Mucosa of rectum (tissue), 2 donors: ENCODE data around the gene MMP14.

Source experiments
- H3K27ac ChIP-seq, 2 donors: one replicate each; pipeline ENCODE4 v1.7.0; 2013; ENCODE audit warnings: inconsistent platforms in 2 of 2, low read depth in 2 of 2, low read length in 2 of 2
- H3K27me3 ChIP-seq, 2 donors: one replicate each; pipeline ENCODE4 v1.7.0; 2013; ENCODE audit warnings: low read length in 2 of 2; ENCODE audit not compliant: control insufficient read depth in 2 of 2, insufficient read depth in 2 of 2
- H3K36me3 ChIP-seq, 2 donors: one replicate each; pipeline ENCODE4 v1.7.0; 2013; ENCODE audit warnings: low read length in 2 of 2; ENCODE audit not compliant: control insufficient read depth in 2 of 2, insufficient read depth in 2 of 2
- H3K4me1 ChIP-seq, 2 donors: one replicate each; pipeline ENCODE4 v1.7.0; 2013; ENCODE audit warnings: low read length in 2 of 2, mild to moderate bottlenecking in 1 of 2; ENCODE audit not compliant: control insufficient read depth in 2 of 2, insufficient read depth in 2 of 2
- H3K4me3 ChIP-seq, 2 donors: one replicate each; pipeline ENCODE4 v1.7.0; 2013; ENCODE audit warnings: low read length in 2 of 2
- H3K9ac ChIP-seq, 2 donors: one replicate each; pipeline ENCODE4 v1.7.0; 2013; ENCODE audit warnings: low read length in 2 of 2, low read depth in 1 of 2, mild to moderate bottlenecking in 1 of 2
- H3K9me3 ChIP-seq, 2 donors: one replicate each; pipeline ENCODE4 v1.7.0; 2013; ENCODE audit warnings: low read length in 2 of 2; ENCODE audit not compliant: control insufficient read depth in 2 of 2
- donor health status: healthy.
- donor health status: Normal muscosa, but diverticular disease.

Gene MMP14

GRCh38 chr14:22841769-22842168, 5.4 kb downstream of the MMP14 start:
- Histone ChIP-seq H3K4me3 (no peak overlapping the region), H3K4me1 (peaks cover 10 to 19% of the 10 kb centered on the region in 2 donors), H3K36me3 (peaks cover 46 to 48% of the 10 kb centered on the region in 2 donors), H3K27me3 (no peaks in the 10 kb centered on the region), H3K9ac (no peak overlapping the region), H3K9me3 (no peaks in the 10 kb centered on the region), H3K27ac (no peak overlapping the region)

GRCh38 chr14:22842211-22843122, 6.1 kb downstream of the MMP14 start:
- peaks cover 10 to 20% of the 10 kb centered on the region in 2 donors for H3K4me1 ChIP-seq
- no peak overlapping the region for H3K4me3 ChIP-seq
- H3K9ac ChIP-seq = no peak overlapping the region
- peaks cover 46 to 51% of the 10 kb centered on the region in 2 donors for H3K36me3 ChIP-seq
- H3K9me3 ChIP-seq = no peaks in the 10 kb centered on the region
- H3K27me3 ChIP-seq = no peaks in the 10 kb centered on the region
- H3K27ac ChIP-seq = no peak overlapping the region

GRCh38 chr14:22843123-22843925, 6.9 kb downstream of the MMP14 start:
- Histone ChIP-seq H3K4me1 (peaks cover 15 to 16% of the 10 kb centered on the region in 2 donors), H3K27ac (no peak overlapping the region), H3K9ac (no peak overlapping the region), H3K36me3 (peaks cover 46 to 51% of the 10 kb centered on the region in 2 donors), H3K9me3 (no peaks in the 10 kb centered on the region), H3K27me3 (no peaks in the 10 kb centered on the region), H3K4me3 (no peak overlapping the region)

- Histone ChIP-seq H3K4me3 (no peak overlapping the region), H3K4me1 (peaks cover 9 to 13% of the 10 kb centered on the region in 2 donors), H3K36me3 (peaks cover 46 to 51% of the 10 kb centered on the region in 2 donors), H3K9me3 (no peaks in the 10 kb centered on the region), H3K27ac (no peak overlapping the region), H3K9ac (no peak overlapping the region), H3K27me3 (no peaks in the 10 kb centered on the region)
These were observed 8.1 kb downstream of the MMP14 start for GRCh38 chr14:22844221-22845102.

- Histone ChIP-seq H3K27ac (no peak overlapping the region), H3K36me3 (peaks cover 46 to 51% of the 10 kb centered on the region in 2 donors), H3K9me3 (no peaks in the 10 kb centered on the region), H3K27me3 (no peaks in the 10 kb centered on the region), H3K4me1 (peaks cover 9 to 16% of the 10 kb centered on the region in 2 donors), H3K4me3 (no peak overlapping the region), H3K9ac (no peak overlapping the region)
These were observed 8.7 kb downstream of the MMP14 start for GRCh38 chr14:22845103-22845394.

GRCh38 chr14:22845821-22846625, 9.6 kb downstream of the MMP14 start:
- H3K4me3 ChIP-seq = no peak overlapping the region
- H3K9ac ChIP-seq = no peak overlapping the region
- H3K27ac ChIP-seq = peak overlapping the region in 1 of 2 donors; percentile 17
- no peaks in the 10 kb centered on the region for H3K9me3 ChIP-seq
- peaks cover 46 to 48% of the 10 kb centered on the region in 2 donors for H3K36me3 ChIP-seq
- no peaks in the 10 kb centered on the region for H3K27me3 ChIP-seq
- peaks cover 11 to 19% of the 10 kb centered on the region in 2 donors for H3K4me1 ChIP-seq

- peak overlapping the region in 1 of 2 donors; percentile 52 for H3K27ac ChIP-seq
- peaks cover 14 to 19% of the 10 kb centered on the region in 2 donors for H3K4me1 ChIP-seq
- no peaks in the 10 kb centered on the region for H3K27me3 ChIP-seq
- peaks cover 40 to 41% of the 10 kb centered on the region in 2 donors for H3K36me3 ChIP-seq
- no peak overlapping the region for H3K9ac ChIP-seq
- H3K4me3 ChIP-seq = no peak overlapping the region
- H3K9me3 ChIP-seq = no peaks in the 10 kb centered on the region
These were observed 10.5 kb downstream of the MMP14 start for GRCh38 chr14:22846811-22847307.

- peak overlapping the region; percentile 69 to 87 for H3K27ac ChIP-seq
- H3K4me3 ChIP-seq = no peak overlapping the region
- H3K9ac ChIP-seq = peak overlapping the region in 1 of 2 donors; percentile 9
- no peaks in the 10 kb centered on the region for H3K27me3 ChIP-seq
- H3K9me3 ChIP-seq = no peaks in the 10 kb centered on the region
- H3K4me1 ChIP-seq = peaks cover 18 to 22% of the 10 kb centered on the region in 2 donors
- peaks cover 31 to 33% of the 10 kb centered on the region in 2 donors for H3K36me3 ChIP-seq
These were observed 11.4 kb downstream of the MMP14 start for GRCh38 chr14:22847661-22848341.
